SK-N-SH treated with all-trans-retinoic acid at 6 μM for 48 hours (cell line): ENCODE data around the gene NAALADL2.

ENCODE experiments used
- ATAC-seq: fragments of 200-7000 bp; cut with Tn5 transposase; 3 replicates; pipeline ENCODE4 v1.9.1; 2020; ENCODE audit warnings: mild to moderate bottlenecking, moderate library complexity
- ARNTL ChIP-seq: fragments of 450-650 bp; formaldehyde crosslinking; IDR thresholded peaks from 2 replicates; pipeline ENCODE4 v1.5.0; 2020; ENCODE audit warnings: low read depth, mild to moderate bottlenecking, moderate library complexity, borderline replicate concordance
- BACH2 ChIP-seq: fragments of 250-450 bp; sonication (Bioruptor Pico); IDR thresholded peaks from 2 replicates; pipeline ENCODE4 v1.9.0; 2021; ENCODE audit warnings: mild to moderate bottlenecking, borderline replicate concordance
- CSDC2 ChIP-seq: fragments of 250-450 bp; sonication (Bioruptor Pico); IDR thresholded peaks from 2 replicates; pipeline ENCODE4 v1.5.0; 2020; ENCODE audit warnings: mild to moderate bottlenecking, moderate library complexity
- ESRRG ChIP-seq: fragments of 250-450 bp; sonication (Bioruptor Pico); IDR thresholded peaks from 2 replicates; pipeline ENCODE4 v1.6.1; 2021; ENCODE audit warnings: mild to moderate bottlenecking
- GLIS3 ChIP-seq: fragments of 250-450 bp; sonication (Bioruptor Pico); IDR thresholded peaks from 2 replicates; pipeline ENCODE4 v1.5.0; 2020; ENCODE audit warnings: mild to moderate bottlenecking, moderate library complexity
- ISL1 ChIP-seq: fragments of 250-450 bp; sonication (Bioruptor Pico); IDR thresholded peaks from 2 replicates; pipeline ENCODE4 v2.1.2; 2022; ENCODE audit warnings: mild to moderate bottlenecking, moderate library complexity
- PPARA ChIP-seq: fragments of 250-450 bp; sonication (Bioruptor Pico); IDR thresholded peaks from 2 replicates; pipeline ENCODE4 v1.5.0; 2020; ENCODE audit warnings: mild to moderate bottlenecking, borderline replicate concordance
- RARB ChIP-seq: fragments of 250-450 bp; sonication (Bioruptor Pico); IDR thresholded peaks from 2 replicates; pipeline ENCODE4 v1.8.0; 2021; ENCODE audit warnings: mild to moderate bottlenecking, moderate library complexity
- SNAI2 ChIP-seq: fragments of 250-450 bp; sonication (Bioruptor Pico); IDR thresholded peaks from 2 replicates; pipeline ENCODE4 v1.5.0; 2020; ENCODE audit warnings: mild to moderate bottlenecking, moderate library complexity
- ZC3H10 ChIP-seq: fragments of 250-450 bp; sonication (Bioruptor Pico); IDR thresholded peaks from 2 replicates; pipeline ENCODE4 v1.5.1; 2021; ENCODE audit warnings: mild to moderate bottlenecking, moderate library complexity
- ZFP3 ChIP-seq: fragments of 250-450 bp; sonication (Bioruptor Pico); IDR thresholded peaks from 2 replicates; pipeline ENCODE4 v1.5.0; 2020; ENCODE audit warnings: mild to moderate bottlenecking, moderate library complexity
- ZFP30 ChIP-seq: fragments of 450-650 bp; formaldehyde crosslinking; IDR thresholded peaks from 2 replicates; pipeline ENCODE4 v1.5.0; 2022; ENCODE audit warnings: mild to moderate bottlenecking, moderate library complexity
- ZNF565 ChIP-seq: fragments of 450-650 bp; formaldehyde crosslinking; conservative IDR thresholded peaks from 2 replicates; pipeline ENCODE4 v1.5.0; 2020; ENCODE audit warnings: low read depth, mild to moderate bottlenecking, moderate library complexity
- ZNF70 ChIP-seq: fragments of 450-650 bp; formaldehyde crosslinking; IDR thresholded peaks from 2 replicates; pipeline ENCODE4 v1.5.0; 2020; ENCODE audit warnings: mild to moderate bottlenecking, moderate library complexity
- ZNF8 ChIP-seq: fragments of 450-650 bp; formaldehyde crosslinking; IDR thresholded peaks from 2 replicates; pipeline ENCODE4 v1.5.0; 2020; ENCODE audit warnings: mild to moderate bottlenecking, moderate library complexity
- TF ChIP-seq, protein P1 (sequence below): fragments of 250-450 bp; sonication (Bioruptor Pico); IDR thresholded peaks from 2 replicates; pipeline ENCODE4 v1.5.1; 2020; ENCODE audit warnings: low read depth, mild to moderate bottlenecking, moderate library complexity
- TF ChIP-seq, protein P2 (sequence below): fragments of 250-450 bp; sonication (Bioruptor Pico); IDR thresholded peaks from 2 replicates; pipeline ENCODE4 v1.8.0; 2020; ENCODE audit warnings: mild to moderate bottlenecking, moderate library complexity, borderline replicate concordance
- TF ChIP-seq, protein P3 (sequence below): fragments of 250-450 bp; sonication (Bioruptor Pico); IDR thresholded peaks from 2 replicates; pipeline ENCODE4 v1.5.0; 2020; ENCODE audit warnings: mild to moderate bottlenecking, moderate library complexity
- TF ChIP-seq, protein P4 (sequence below): fragments of 250-450 bp; sonication (Bioruptor Pico); IDR thresholded peaks from 2 replicates; pipeline ENCODE4 v1.5.1; 2021; ENCODE audit warnings: mild to moderate bottlenecking, moderate library complexity

The NAALADL2 gene

DNA sequence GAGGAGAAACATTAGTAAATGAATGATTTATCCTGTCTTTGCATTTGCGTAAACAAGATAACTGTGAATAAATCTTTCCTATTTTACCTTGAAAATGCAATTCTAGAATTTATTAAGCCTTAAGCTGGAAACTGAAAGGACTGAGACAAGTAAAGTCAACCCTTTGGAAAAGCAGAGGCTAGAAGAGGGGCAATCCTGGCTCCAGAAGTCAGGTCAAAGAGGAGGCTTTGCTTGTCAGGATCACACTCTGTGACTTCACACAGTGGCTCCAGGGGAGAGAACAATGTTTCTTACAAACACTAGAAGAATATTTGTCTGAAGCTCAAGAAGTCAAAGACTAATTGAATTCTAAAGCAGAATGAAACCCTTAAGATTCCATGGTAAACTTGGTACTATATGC is 530.4 kb downstream of the NAALADL2 start:
- ATAC-seq: no peak
- TF ChIP-seq BACH2 (CRISPR knock-in tag) (no peak), GLIS3 (CRISPR knock-in tag) (no peak), CSDC2 (CRISPR knock-in tag) (no peak), ZC3H10 (CRISPR knock-in tag) (no peak), PPARA (CRISPR knock-in tag) (no peak)

DNA sequence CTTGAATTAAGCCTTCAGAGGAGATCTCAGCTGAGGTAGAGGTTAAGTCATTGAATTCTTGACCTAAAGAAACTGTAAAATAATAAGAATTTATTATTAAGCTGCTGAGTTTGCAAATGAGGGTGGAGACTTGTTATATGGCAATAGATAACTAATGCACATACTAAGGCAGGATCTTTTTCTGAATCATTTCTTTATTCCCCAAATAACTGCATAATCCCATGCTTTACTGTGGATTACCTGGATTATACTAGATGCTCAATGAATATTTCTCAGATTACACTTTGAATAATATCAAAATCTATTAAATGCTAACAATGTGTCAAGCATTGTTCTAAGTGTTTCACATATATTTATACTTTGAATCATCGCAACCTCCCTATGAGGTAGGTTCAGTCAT is 532.5 kb downstream of the NAALADL2 start:
- no peak for ATAC-seq
- TF ChIP-seq, protein P1, sequence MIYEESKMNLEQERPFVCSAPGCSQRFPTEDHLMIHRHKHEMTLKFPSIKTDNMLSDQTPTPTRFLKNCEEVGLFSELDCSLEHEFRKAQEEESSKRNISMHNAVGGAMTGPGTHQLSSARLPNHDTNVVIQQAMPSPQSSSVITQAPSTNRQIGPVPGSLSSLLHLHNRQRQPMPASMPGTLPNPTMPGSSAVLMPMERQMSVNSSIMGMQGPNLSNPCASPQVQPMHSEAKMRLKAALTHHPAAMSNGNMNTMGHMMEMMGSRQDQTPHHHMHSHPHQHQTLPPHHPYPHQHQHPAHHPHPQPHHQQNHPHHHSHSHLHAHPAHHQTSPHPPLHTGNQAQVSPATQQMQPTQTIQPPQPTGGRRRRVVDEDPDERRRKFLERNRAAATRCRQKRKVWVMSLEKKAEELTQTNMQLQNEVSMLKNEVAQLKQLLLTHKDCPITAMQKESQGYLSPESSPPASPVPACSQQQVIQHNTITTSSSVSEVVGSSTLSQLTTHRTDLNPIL (CRISPR knock-in tag): no peak
- TF ChIP-seq PPARA (CRISPR knock-in tag): no peak
- TF ChIP-seq GLIS3 (CRISPR knock-in tag): no peak

DNA sequence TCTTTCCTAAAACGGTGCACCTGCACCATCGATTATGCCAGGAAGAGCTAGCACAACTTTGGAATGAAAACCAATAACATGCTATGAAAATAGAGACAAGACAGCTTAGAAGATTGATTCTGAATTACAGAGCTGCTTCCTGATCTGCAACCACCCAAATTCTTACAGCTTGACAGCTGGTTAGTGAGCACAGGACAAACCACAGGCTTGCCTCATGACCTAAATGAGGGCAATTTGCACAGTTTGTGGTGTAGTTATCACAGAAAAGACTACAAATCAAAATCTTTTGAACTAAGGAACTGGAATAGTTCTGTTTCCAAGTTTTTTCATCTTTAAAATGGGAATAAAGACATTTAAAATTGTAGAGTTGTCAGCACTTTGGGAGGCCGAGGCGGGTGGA is 533.5 kb downstream of the NAALADL2 start:
- ATAC-seq: no peak
- TF ChIP-seq ISL1 (CRISPR knock-in tag) (peak; percentile 40), CSDC2 (CRISPR knock-in tag) (no peak)
- TF ChIP-seq, all 23 proteins: peak for 1

DNA sequence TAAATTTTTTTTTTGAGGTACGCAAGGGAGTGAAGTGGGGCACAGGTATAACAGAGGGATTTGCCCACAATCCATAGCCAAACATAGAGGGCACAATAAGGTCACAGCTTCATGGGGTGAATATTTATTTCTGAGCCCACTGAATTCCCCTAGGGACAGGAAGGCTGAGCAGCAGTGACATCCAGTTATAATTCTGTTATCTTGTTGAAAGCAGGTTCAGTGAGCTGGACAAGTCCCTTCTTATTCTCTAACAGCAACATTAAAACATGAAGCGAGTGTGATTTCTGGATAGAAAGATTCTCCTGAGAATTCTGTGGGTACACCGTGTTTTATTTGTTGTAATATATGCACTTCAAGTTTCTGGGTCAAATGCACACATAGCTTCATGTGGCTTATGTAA is 538.2 kb downstream of the NAALADL2 start:
- ATAC-seq: no peak
- TF ChIP-seq CSDC2 (CRISPR knock-in tag): no peak
- TF ChIP-seq ARNTL: no peak
- TF ChIP-seq, all 23 proteins: peak for 0

DNA sequence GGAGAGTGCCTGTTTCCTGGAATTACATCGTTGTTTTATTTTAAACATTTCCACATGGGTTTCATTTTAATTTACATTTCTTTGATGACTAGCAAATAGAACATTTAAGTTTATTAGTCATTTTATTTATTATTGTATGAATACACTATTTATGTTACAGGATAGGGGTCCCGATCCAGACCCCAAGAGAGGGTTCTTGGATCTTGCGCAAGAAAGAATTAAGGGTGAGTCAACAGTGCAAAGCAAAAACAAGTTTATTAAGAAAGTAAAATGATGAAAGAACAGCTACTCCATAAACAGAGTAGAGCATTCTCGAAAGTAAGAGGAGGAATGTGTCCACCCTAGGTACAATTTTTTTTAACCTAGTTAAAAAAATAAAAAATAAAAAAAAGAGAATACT is 539.5 kb downstream of the NAALADL2 start:
- TF ChIP-seq ESRRG (CRISPR knock-in tag) (no peak), RARB (no peak), ARNTL (no peak), CSDC2 (CRISPR knock-in tag) (no peak), PPARA (CRISPR knock-in tag) (no peak), SNAI2 (CRISPR knock-in tag) (no peak), ISL1 (CRISPR knock-in tag) (no peak), GLIS3 (CRISPR knock-in tag) (no peak), ZNF70 (CRISPR knock-in tag) (no peak), ZNF8 (CRISPR knock-in tag) (no peak), ZFP30 (CRISPR knock-in tag) (no peak), BACH2 (CRISPR knock-in tag) (no peak), ZFP3 (CRISPR knock-in tag) (no peak), ZC3H10 (CRISPR knock-in tag) (no peak), ZNF565 (CRISPR knock-in tag) (no peak)
- TF ChIP-seq, protein P1 (CRISPR knock-in tag): no peak
- TF ChIP-seq, protein P2, sequence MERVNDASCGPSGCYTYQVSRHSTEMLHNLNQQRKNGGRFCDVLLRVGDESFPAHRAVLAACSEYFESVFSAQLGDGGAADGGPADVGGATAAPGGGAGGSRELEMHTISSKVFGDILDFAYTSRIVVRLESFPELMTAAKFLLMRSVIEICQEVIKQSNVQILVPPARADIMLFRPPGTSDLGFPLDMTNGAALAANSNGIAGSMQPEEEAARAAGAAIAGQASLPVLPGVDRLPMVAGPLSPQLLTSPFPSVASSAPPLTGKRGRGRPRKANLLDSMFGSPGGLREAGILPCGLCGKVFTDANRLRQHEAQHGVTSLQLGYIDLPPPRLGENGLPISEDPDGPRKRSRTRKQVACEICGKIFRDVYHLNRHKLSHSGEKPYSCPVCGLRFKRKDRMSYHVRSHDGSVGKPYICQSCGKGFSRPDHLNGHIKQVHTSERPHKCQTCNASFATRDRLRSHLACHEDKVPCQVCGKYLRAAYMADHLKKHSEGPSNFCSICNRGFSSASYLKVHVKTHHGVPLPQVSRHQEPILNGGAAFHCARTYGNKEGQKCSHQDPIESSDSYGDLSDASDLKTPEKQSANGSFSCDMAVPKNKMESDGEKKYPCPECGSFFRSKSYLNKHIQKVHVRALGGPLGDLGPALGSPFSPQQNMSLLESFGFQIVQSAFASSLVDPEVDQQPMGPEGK: no peak
- TF ChIP-seq, protein P3, sequence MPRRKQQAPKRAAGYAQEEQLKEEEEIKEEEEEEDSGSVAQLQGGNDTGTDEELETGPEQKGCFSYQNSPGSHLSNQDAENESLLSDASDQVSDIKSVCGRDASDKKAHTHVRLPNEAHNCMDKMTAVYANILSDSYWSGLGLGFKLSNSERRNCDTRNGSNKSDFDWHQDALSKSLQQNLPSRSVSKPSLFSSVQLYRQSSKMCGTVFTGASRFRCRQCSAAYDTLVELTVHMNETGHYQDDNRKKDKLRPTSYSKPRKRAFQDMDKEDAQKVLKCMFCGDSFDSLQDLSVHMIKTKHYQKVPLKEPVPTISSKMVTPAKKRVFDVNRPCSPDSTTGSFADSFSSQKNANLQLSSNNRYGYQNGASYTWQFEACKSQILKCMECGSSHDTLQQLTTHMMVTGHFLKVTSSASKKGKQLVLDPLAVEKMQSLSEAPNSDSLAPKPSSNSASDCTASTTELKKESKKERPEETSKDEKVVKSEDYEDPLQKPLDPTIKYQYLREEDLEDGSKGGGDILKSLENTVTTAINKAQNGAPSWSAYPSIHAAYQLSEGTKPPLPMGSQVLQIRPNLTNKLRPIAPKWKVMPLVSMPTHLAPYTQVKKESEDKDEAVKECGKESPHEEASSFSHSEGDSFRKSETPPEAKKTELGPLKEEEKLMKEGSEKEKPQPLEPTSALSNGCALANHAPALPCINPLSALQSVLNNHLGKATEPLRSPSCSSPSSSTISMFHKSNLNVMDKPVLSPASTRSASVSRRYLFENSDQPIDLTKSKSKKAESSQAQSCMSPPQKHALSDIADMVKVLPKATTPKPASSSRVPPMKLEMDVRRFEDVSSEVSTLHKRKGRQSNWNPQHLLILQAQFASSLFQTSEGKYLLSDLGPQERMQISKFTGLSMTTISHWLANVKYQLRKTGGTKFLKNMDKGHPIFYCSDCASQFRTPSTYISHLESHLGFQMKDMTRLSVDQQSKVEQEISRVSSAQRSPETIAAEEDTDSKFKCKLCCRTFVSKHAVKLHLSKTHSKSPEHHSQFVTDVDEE: no peak
- TF ChIP-seq, protein P4, sequence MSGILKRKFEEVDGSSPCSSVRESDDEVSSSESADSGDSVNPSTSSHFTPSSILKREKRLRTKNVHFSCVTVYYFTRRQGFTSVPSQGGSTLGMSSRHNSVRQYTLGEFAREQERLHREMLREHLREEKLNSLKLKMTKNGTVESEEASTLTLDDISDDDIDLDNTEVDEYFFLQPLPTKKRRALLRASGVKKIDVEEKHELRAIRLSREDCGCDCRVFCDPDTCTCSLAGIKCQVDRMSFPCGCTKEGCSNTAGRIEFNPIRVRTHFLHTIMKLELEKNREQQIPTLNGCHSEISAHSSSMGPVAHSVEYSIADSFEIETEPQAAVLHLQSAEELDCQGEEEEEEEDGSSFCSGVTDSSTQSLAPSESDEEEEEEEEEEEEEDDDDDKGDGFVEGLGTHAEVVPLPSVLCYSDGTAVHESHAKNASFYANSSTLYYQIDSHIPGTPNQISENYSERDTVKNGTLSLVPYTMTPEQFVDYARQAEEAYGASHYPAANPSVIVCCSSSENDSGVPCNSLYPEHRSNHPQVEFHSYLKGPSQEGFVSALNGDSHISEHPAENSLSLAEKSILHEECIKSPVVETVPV (CRISPR knock-in tag): no peak
- no peak for ATAC-seq
